Esophagus squamous epithelium (tissue), 5 donors: ENCODE measurements around the gene PRDM12. TPM values are rescaled to one million over a fixed set of nuclear protein-coding genes. Genes with fewer than 3 reads are reported as not detected.
A peak's percentile ranks its signal among the peaks of the same experiment; 100 is the strongest.

Experiments
- DNase-seq: peaks from one replicate; lab custom pipeline; 2025; lab: John Stamatoyannopoulos, UW
- H3K27ac ChIP-seq, 4 donors: fragments of 200-600 bp; sonication (generic); one replicate each; pipeline ENCODE4 v1.5.1; 2016 to 2019; ENCODE audit warnings: mild to moderate bottlenecking in 1 of 4
- H3K27me3 ChIP-seq, 4 donors: fragments of 200-600 bp; sonication (generic); 1 replicate in 3 of 4; 2 replicates in 1 of 4; pipeline versions ENCODE4 v1.5.1 to v1.6.0; 2017 to 2021; ENCODE audit warnings: antibody characterized with exemption in 1 of 4
- H3K36me3 ChIP-seq, 3 donors: fragments of 200-600 bp; sonication (generic); one replicate each; pipeline ENCODE4 v1.5.1; 2016 to 2019
- H3K4me1 ChIP-seq, 3 donors: fragments of 200-600 bp; sonication (generic); one replicate each; pipeline ENCODE4 v1.5.1; 2017 to 2019
- H3K4me3 ChIP-seq, 4 donors: fragments of 200-600 bp; sonication (generic); 1 replicate in 3 of 4; 2 replicates in 1 of 4; pipeline ENCODE4 v1.5.1; 2016 to 2019; ENCODE audit warnings: mild to moderate bottlenecking in 2 of 4, moderate library complexity in 1 of 4
- H3K9me3 ChIP-seq, 3 donors: fragments of 200-600 bp; sonication (generic); one replicate each; pipeline ENCODE4 v1.5.1; 2016 to 2019
- POLR2A ChIP-seq, 4 donors: fragments of 450-650 bp; IDR thresholded peaks; one replicate each; pipeline ENCODE4 v1.6.1; 2017; ENCODE audit warnings: antibody characterized with exemption in 4 of 4, mild to moderate bottlenecking in 4 of 4, moderate library complexity in 3 of 4
- WGBS, 2 donors: methylation state at CpG; one replicate each; pipeline ENCODE4 v1.1.5; 2018; 5-methylcytosine and 5-hydroxymethylcytosine counted together
- intact Hi-C: fragments of 100-400 bp; cut with DNase I; formaldehyde crosslinking; loops from one replicate; pipeline ENCODE4 v1.15.0; 2022
- total RNA-seq, 4 donors: library from RNA; depleted of rRNA; stranded (reverse); fragments of >200 nt; gene quantifications; one replicate each; pipeline ENCODE4 v1.1.0, GENCODE V29; 2016
- TF ChIP-seq, protein P1 (sequence below), 6 experiments: fragments of 450-650 bp in 4 of 6; fragments of 200-600 bp in 2 of 6; sonication (generic) in 2 of 6; IDR thresholded peaks; one replicate each; pipeline ENCODE4 v1.5.1; 2016 to 2019; ENCODE audit warnings: antibody characterized with exemption in 6 of 6, mild to moderate bottlenecking in 4 of 6, moderate library complexity in 4 of 6
- donor health status: DM: yes; HTN: yes; CAD: no.

PRDM12 gene
- total RNA-seq, 4 donors from 2014 or later, result not detected

- TF ChIP-seq, protein P1, sequence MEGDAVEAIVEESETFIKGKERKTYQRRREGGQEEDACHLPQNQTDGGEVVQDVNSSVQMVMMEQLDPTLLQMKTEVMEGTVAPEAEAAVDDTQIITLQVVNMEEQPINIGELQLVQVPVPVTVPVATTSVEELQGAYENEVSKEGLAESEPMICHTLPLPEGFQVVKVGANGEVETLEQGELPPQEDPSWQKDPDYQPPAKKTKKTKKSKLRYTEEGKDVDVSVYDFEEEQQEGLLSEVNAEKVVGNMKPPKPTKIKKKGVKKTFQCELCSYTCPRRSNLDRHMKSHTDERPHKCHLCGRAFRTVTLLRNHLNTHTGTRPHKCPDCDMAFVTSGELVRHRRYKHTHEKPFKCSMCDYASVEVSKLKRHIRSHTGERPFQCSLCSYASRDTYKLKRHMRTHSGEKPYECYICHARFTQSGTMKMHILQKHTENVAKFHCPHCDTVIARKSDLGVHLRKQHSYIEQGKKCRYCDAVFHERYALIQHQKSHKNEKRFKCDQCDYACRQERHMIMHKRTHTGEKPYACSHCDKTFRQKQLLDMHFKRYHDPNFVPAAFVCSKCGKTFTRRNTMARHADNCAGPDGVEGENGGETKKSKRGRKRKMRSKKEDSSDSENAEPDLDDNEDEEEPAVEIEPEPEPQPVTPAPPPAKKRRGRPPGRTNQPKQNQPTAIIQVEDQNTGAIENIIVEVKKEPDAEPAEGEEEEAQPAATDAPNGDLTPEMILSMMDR (IDR thresholded peaks at IDR 0.05), result no peak
- TF ChIP-seq POLR2A (IDR thresholded peaks at IDR 0.05), result no peak
- DNase-seq, result no peak
- no peak overlapping the region for H3K27ac ChIP-seq
- no peak overlapping the region for H3K4me3 ChIP-seq
- WGBS, 2 donors, result 20 to 80% methylated on average over 1 to 3 of the region's 8 CpGs
- H3K27me3 ChIP-seq, result peaks cover 0 to 15% (median 0%) of the 10 kb centered on the region in 4 donors
- intact Hi-C loops, result no loop called here
- peaks cover 0 to 12% (median 0%) of the 10 kb centered on the region in 3 donors for H3K36me3 ChIP-seq
- no peaks in the 10 kb centered on the region for H3K4me1 ChIP-seq
- no peaks in the 10 kb centered on the region for H3K9me3 ChIP-seq
These were observed 21.5 kb upstream of the PRDM12 start for GRCh38 chr9:130642926-130643325.

GRCh38 chr9:130651221-130651620 lies 13.2 kb upstream of the PRDM12 start:
- H3K36me3 ChIP-seq, result no peaks in the 10 kb centered on the region
- intact Hi-C loops, result no loop called here
- DNase-seq, result no peak
- no peaks in the 10 kb centered on the region for H3K4me1 ChIP-seq
- WGBS, 2 donors, result 43 to 63% methylated on average over 5 to 15 of the region's 15 CpGs
- H3K27ac ChIP-seq, result no peak overlapping the region
- H3K27me3 ChIP-seq, result peaks cover 0 to 83% (median 0%) of the 10 kb centered on the region in 4 donors
- TF ChIP-seq, protein P1 (IDR thresholded peaks at IDR 0.05), result no peak
- TF ChIP-seq POLR2A (IDR thresholded peaks at IDR 0.05), result no peak
- no peaks in the 10 kb centered on the region for H3K9me3 ChIP-seq
- no peak overlapping the region for H3K4me3 ChIP-seq

- no peak for DNase-seq
- Histone ChIP-seq H3K27ac (no peak overlapping the region), H3K9me3 (no peaks in the 10 kb centered on the region), H3K4me1 (no peaks in the 10 kb centered on the region), H3K4me3 (no peak overlapping the region), H3K36me3 (no peaks in the 10 kb centered on the region), H3K27me3 (peaks cover 0 to 84% (median 0%) of the 10 kb centered on the region in 4 donors)
- TF ChIP-seq POLR2A (IDR thresholded peaks at IDR 0.05), result no peak
- TF ChIP-seq, protein P1 (IDR thresholded peaks at IDR 0.05), result no peak
- intact Hi-C loops, result no loop called here
- WGBS, 2 donors, result 90 to 92% methylated on average over 16 to 17 of the region's 18 CpGs
These were observed 12.6 kb upstream of the PRDM12 start for GRCh38 chr9:130651752-130652151.

DNA sequence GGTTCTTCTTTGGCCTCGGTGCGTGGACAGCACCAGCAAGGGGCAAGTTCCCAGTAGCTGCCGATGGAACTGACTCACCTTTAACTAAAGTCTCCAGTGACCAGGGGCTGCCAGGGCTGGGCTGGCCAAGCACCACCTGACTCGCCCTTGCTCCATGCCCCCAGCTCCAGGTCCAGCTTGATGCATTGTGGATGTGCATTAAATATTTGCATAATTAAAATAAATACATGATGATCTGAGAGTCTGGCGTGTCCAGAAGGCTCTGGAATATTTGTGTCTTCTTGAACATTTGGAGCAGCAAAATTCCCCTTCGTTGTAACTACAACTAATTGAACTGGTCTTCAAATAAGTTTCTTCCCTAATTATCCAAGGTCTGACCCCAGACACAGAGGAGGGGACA lies 9.5 kb upstream of the PRDM12 start:
- Histone ChIP-seq H3K27ac (no peak overlapping the region), H3K4me3 (no peak overlapping the region), H3K27me3 (peaks cover 14 to 89% (median 19%) of the 10 kb centered on the region in 4 donors), H3K36me3 (no peaks in the 10 kb centered on the region), H3K4me1 (peaks cover 0 to 9% (median 8%) of the 10 kb centered on the region in 3 donors), H3K9me3 (no peaks in the 10 kb centered on the region)
- intact Hi-C loops, result no loop called here
- WGBS, 2 donors, result 71 to 73% methylated on average over 4 to 6 of the region's 6 CpGs
- DNase-seq, result no peak
- TF ChIP-seq POLR2A (IDR thresholded peaks at IDR 0.05), result no peak
- TF ChIP-seq, protein P1 (IDR thresholded peaks at IDR 0.05), result no peak

DNA sequence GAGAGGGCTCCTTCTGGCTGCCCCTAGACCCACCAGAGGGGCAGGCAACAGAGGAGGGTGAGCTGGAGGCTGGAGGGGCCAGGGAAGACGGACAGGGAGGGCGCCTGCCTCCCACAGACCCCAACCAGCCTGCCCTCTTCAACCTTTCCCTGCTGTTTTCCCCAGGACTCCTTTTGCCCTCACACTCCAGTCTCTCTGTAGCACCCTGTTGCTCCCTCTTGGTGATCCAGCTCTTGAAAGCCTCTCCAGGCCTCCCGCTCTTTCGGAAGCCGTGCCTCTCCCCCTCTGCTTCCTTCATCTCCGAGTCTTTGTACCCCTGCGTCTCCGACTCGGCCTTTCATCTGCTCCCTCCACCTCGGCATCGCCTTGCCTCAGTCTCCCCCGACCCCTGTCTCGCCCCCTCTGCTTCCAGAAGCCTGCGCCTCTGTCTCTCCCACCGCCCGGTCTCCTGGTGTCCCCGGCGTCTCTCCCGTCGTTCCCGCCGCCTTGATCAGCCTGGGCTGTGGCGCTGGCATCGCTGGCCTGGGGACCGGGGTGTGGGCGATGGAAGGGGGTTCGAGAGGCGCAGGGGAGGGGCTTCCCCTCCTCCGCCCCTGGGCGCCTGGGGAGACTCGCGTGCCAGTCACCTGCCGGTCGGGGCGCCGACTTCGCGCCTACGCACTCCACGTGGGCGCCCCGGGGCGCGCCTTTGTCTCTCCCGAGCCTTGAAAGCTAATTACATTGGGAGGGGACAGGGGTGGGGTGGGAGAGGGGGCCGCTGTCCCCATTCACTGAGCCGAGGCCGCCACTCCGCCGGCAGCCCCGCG lies 5.3 kb upstream of the PRDM12 start:
- Histone ChIP-seq H3K36me3 (no peaks in the 10 kb centered on the region), H3K27ac (no peak overlapping the region), H3K9me3 (no peaks in the 10 kb centered on the region), H3K4me1 (peaks cover 41 to 51% (median 49%) of the 10 kb centered on the region in 3 donors), H3K4me3 (peak overlapping the region in 1 of 4 donors; percentile 64), H3K27me3 (peaks cover 55 to 100% (median 59%) of the 10 kb centered on the region in 4 donors)
- DNase-seq, result no peak
- intact Hi-C loops, result no loop called here
- TF ChIP-seq POLR2A (IDR thresholded peaks at IDR 0.05), result no peak
- TF ChIP-seq, protein P1 (IDR thresholded peaks at IDR 0.05), result no peak
- WGBS, 2 donors, result 32 to 37% methylated on average over 14 to 19 of the region's 52 CpGs
